ENCODE results near the gene KIAA1143.

GRCh38 chr3:44805960-44806359 lies 44.5 kb upstream of the KIAA1143 start:
- TF ChIP-seq CTCF (IDR thresholded peaks at IDR 0.05; ENCODE audit: low read length) = no peak
- no peak for TF ChIP-seq EZH2 (optimal IDR thresholded peaks at IDR 0.05; ENCODE audit: low read depth, low read length)
- no peak for TF ChIP-seq EZH2phosphoT487 (IDR thresholded peaks at IDR 0.05; ENCODE audit: low read length)
